LHCN-M2 (cell line): ENCODE results near the gene GOLGA8R. TPM values are rescaled to one million over a fixed set of nuclear protein-coding genes. Genes with fewer than 3 reads are reported as not detected.

Experiments used
- total RNA-seq: library from RNA; depleted of rRNA; stranded (reverse); fragments of >200 nt; gene quantifications from 2 replicates; pipeline ENCODE4 v1.2.3, GENCODE V29; 2014; rRNA removed

Gene GOLGA8R
- total RNA-seq, 1 experiment from 2014 or later: 1.3 TPM

Other genes with a start within 250 kb of the GOLGA8R start
- 2.2 and 4.6 TPM in 2 replicates for gene CHRFAM7A, start 20.7 kb downstream of the GOLGA8R start, total RNA-seq
- gene GOLGA8Q, start 137.8 kb upstream of the GOLGA8R start, total RNA-seq: 0.77 and 1.2 TPM in 2 replicates
- 0.40 and 0.77 TPM in 2 replicates for gene GOLGA8H, start 189.8 kb upstream of the GOLGA8R start, total RNA-seq